Astrocyte of the cerebellum (primary cell): ENCODE data around the gene ADD3.

Source experiments
- DNase-seq: peaks from one replicate; pipeline ENCODE4 v3.0.0-alpha.2; 2011; ENCODE audit warnings: low read depth
- H3K4me3 ChIP-seq: 2 replicates; pipeline ENCODE4 v1.5.1; 2011; ENCODE audit warnings: mild to moderate bottlenecking, low read depth, low read length, moderate library complexity
- CTCF ChIP-seq: IDR thresholded peaks from 2 replicates; pipeline ENCODE4 v1.5.1; 2012; ENCODE audit warnings: low read length, low read depth, moderate library complexity, mild to moderate bottlenecking; ENCODE audit errors: missing control alignments
- in situ Hi-C: cut with HindIII; loops from 2 replicates; pipeline ENCODE4 v1.10.0; 2017; ENCODE audit warnings: low sequenced_read_pairs

The ADD3 gene

DNA sequence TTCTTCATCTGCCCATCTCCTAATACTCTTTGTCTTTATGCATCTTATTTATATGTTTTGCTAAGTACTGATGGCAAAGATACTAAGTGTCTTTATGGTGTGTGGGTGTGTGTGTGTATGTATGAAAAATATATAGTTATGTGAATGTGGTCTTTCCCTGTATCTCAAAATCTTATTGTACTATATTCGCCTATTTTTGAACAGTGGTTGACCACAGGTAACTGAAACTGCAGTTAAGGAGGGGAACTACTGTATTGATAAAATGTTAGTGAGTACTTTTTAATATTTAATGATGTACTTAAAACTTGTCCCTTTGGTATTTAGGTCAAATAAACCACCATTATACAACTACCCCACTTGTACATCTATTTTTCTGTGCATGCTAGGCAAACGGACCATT lies 85.9 kb downstream of the ADD3 start:
- in situ Hi-C loops = loop anchor here (25.0 kb wide), 1 partner anchor 206 kb away; no protein-coding TSS in a partner anchor
- no peak overlapping the region for H3K4me3 ChIP-seq
- no peak for TF ChIP-seq CTCF
- no peak for DNase-seq

DNA sequence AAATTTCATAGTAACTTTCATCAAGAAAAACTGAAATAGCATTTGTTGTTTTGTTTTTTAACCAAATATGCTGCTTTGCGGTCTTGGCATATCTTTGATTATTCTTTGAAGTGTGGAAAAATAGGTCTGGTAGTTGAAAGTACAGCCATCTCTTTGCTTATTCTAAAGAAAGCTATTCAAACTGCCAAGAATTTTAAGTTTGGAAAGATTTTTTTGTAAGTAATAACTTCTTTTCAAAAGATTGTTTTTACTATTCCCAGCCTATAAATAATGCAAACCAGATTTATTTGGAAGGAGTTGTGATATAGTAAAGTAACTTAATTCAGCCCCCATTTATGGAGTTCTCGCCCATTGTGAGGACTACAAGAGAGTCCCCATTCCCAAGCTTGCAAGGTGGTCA lies 87.0 kb downstream of the ADD3 start:
- no peak for TF ChIP-seq CTCF
- in situ Hi-C loops = loop anchor here (25.0 kb wide), 1 partner anchor 207 kb away; no protein-coding TSS in a partner anchor

DNA sequence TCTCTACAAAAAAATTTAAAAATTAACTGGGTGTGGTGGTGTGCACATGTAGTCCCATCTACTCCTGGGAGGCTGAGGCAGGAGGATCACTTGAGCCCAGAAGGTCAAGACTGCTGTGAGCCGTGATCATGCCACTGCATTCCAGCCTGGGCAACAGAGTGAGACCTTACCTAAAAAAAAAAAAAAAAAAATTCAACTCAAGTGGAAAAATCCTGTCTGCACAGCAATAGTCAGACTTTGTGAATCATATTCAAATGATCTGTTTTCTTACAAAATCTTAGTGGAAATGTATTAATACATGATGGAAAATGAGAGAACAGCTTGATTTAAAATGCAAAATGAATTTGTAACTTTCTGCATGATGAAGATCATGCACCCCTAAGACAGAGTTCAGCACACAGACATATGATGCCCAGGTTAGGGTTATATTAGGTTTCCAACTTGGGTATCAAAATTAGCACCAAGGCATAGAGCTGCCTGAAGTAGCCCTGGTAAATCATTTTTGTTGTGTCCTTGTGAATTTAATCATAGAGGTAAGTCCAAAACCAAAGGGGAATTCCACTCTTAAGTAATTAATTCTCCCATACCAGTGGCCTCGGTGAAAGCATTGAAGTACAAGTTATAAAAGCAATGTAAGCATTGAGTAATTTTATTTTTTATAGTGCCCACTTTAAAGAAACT lies 93.8 kb downstream of the ADD3 start:
- no peak overlapping the region for H3K4me3 ChIP-seq
- DNase-seq = no peak
- in situ Hi-C loops = no loop called here

More for the DNA sequence above, 87.0 kb downstream of the ADD3 start:
- no peak for DNase-seq
- H3K4me3 ChIP-seq = no peak overlapping the region

DNA sequence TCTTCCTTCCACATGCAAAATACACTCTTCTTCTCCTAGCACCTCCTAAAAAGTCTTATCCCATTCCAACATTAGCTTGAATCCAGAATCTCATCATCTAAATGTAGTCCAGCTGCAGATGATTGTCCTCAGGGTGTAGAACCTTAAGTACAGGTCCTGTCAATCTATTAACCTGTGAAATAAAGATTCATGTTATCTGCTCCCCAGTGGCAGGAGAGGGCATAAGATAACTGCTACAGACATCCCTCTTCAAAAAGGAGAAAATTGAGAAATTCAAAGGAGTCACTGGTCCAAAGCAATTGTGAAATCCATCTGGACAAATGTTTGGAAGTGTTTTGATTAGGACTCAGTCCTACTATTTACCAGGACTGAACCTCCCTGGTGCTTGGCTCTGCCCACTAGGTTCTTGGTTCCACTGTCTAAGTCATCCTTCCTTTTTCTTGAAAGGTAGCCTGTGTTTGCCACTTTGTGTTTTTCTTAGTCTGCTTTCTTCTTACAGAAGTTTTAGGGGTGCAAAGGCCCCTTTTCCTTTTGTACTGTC lies 96.2 kb downstream of the ADD3 start:
- in situ Hi-C loops = no loop called here
- H3K4me3 ChIP-seq = no peak overlapping the region
- no peak for TF ChIP-seq CTCF

More for the DNA sequence above, 93.8 kb downstream of the ADD3 start:
- no peak for TF ChIP-seq CTCF

DNA sequence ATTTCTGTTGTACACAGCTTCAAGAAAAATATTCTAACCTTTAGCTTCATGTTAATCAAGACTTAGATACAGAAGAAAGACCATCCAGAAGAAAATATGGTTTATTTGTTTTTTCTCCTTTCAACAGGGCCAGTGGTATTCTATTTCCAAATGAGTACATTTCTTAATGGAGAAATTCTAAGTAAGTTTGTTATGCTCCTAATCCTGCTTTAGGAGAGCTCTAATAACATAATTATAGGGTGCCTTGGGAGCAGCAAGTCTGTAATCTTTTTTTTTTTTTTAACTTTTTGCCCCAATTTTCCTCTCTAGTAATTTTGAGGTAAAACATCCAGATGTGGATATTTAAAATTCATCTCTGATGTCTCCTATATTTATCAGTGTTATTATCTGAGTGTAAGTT lies 98.1 kb downstream of the ADD3 start:
- no peak overlapping the region for H3K4me3 ChIP-seq
- DNase-seq = no peak
- no peak for TF ChIP-seq CTCF
- in situ Hi-C loops = no loop called here

More for the DNA sequence above, 96.2 kb downstream of the ADD3 start:
- DNase-seq = no peak

GRCh38 chr10:110107430-110107829 lies 99.6 kb downstream of the ADD3 start:
- DNase-seq = no peak
- in situ Hi-C loops = no loop called here
- no peak for TF ChIP-seq CTCF
- no peak overlapping the region for H3K4me3 ChIP-seq
